ENCODE results near the gene ZZZ3.

The ZZZ3 gene

DNA sequence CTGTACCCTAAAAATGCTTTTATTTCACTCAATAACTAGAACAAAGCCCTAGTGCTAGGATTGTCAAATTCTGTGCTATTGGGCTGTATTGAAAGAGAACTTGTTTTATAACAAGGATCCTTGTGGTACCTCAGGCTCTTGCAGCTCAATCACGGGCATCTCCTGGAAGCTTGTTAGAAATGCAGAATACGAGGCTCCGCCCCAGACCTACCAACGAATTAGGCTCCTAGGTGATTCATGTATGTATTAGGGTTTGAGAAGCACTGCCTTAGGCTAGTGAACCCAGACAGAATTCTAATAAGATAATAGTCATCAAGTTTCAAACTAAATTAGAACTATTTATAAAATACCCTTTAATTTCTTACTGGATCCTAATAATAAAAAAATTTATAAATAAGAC is 45.6 kb downstream of the ZZZ3 start:
- no peak for ATAC-seq
- no peak for TF ChIP-seq ARNTL (CRISPR knock-in tag; IDR thresholded peaks at IDR 0.05; ENCODE audit: borderline replicate concordance, low read depth)
- TF ChIP-seq ZNF70 (CRISPR knock-in tag; IDR thresholded peaks at IDR 0.05) = no peak
- TF ChIP-seq RARB (CRISPR knock-in tag; IDR thresholded peaks at IDR 0.05) = no peak
- TF ChIP-seq, protein P1, sequence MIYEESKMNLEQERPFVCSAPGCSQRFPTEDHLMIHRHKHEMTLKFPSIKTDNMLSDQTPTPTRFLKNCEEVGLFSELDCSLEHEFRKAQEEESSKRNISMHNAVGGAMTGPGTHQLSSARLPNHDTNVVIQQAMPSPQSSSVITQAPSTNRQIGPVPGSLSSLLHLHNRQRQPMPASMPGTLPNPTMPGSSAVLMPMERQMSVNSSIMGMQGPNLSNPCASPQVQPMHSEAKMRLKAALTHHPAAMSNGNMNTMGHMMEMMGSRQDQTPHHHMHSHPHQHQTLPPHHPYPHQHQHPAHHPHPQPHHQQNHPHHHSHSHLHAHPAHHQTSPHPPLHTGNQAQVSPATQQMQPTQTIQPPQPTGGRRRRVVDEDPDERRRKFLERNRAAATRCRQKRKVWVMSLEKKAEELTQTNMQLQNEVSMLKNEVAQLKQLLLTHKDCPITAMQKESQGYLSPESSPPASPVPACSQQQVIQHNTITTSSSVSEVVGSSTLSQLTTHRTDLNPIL (CRISPR knock-in tag; IDR thresholded peaks at IDR 0.05; ENCODE audit: low read depth) = no peak
- TF ChIP-seq, protein P2, sequence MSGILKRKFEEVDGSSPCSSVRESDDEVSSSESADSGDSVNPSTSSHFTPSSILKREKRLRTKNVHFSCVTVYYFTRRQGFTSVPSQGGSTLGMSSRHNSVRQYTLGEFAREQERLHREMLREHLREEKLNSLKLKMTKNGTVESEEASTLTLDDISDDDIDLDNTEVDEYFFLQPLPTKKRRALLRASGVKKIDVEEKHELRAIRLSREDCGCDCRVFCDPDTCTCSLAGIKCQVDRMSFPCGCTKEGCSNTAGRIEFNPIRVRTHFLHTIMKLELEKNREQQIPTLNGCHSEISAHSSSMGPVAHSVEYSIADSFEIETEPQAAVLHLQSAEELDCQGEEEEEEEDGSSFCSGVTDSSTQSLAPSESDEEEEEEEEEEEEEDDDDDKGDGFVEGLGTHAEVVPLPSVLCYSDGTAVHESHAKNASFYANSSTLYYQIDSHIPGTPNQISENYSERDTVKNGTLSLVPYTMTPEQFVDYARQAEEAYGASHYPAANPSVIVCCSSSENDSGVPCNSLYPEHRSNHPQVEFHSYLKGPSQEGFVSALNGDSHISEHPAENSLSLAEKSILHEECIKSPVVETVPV (CRISPR knock-in tag; IDR thresholded peaks at IDR 0.05) = no peak
- TF ChIP-seq ESRRG (CRISPR knock-in tag; IDR thresholded peaks at IDR 0.05) = no peak
- TF ChIP-seq ZNF8 (CRISPR knock-in tag; IDR thresholded peaks at IDR 0.05) = no peak
- no peak for TF ChIP-seq ZFP3 (CRISPR knock-in tag; IDR thresholded peaks at IDR 0.05)
- no peak for TF ChIP-seq OSR1 (CRISPR knock-in tag; IDR thresholded peaks at IDR 0.05)
- TF ChIP-seq TOX (CRISPR knock-in tag; IDR thresholded peaks at IDR 0.05; ENCODE audit: borderline replicate concordance) = no peak
- TF ChIP-seq ISL1 (CRISPR knock-in tag; IDR thresholded peaks at IDR 0.05) = no peak
- TF ChIP-seq PPARA (CRISPR knock-in tag; IDR thresholded peaks at IDR 0.05; ENCODE audit: borderline replicate concordance) = no peak
- TF ChIP-seq, protein P3, sequence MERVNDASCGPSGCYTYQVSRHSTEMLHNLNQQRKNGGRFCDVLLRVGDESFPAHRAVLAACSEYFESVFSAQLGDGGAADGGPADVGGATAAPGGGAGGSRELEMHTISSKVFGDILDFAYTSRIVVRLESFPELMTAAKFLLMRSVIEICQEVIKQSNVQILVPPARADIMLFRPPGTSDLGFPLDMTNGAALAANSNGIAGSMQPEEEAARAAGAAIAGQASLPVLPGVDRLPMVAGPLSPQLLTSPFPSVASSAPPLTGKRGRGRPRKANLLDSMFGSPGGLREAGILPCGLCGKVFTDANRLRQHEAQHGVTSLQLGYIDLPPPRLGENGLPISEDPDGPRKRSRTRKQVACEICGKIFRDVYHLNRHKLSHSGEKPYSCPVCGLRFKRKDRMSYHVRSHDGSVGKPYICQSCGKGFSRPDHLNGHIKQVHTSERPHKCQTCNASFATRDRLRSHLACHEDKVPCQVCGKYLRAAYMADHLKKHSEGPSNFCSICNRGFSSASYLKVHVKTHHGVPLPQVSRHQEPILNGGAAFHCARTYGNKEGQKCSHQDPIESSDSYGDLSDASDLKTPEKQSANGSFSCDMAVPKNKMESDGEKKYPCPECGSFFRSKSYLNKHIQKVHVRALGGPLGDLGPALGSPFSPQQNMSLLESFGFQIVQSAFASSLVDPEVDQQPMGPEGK (CRISPR knock-in tag; IDR thresholded peaks at IDR 0.05; ENCODE audit: borderline replicate concordance) = no peak
- TF ChIP-seq TCF4 (CRISPR knock-in tag; IDR thresholded peaks at IDR 0.05; ENCODE audit: borderline replicate concordance) = no peak
- no peak for TF ChIP-seq BACH2 (CRISPR knock-in tag; IDR thresholded peaks at IDR 0.05; ENCODE audit: borderline replicate concordance)
- TF ChIP-seq, protein P4, sequence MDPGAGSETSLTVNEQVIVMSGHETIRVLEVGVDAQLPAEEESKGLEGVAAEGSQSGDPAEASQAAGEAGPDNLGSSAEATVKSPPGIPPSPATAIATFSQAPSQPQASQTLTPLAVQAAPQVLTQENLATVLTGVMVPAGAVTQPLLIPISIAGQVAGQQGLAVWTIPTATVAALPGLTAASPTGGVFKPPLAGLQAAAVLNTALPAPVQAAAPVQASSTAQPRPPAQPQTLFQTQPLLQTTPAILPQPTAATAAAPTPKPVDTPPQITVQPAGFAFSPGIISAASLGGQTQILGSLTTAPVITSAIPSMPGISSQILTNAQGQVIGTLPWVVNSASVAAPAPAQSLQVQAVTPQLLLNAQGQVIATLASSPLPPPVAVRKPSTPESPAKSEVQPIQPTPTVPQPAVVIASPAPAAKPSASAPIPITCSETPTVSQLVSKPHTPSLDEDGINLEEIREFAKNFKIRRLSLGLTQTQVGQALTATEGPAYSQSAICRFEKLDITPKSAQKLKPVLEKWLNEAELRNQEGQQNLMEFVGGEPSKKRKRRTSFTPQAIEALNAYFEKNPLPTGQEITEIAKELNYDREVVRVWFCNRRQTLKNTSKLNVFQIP (CRISPR knock-in tag; IDR thresholded peaks at IDR 0.05; ENCODE audit: borderline replicate concordance, low read depth) = no peak
- no peak for TF ChIP-seq ZC3H10 (CRISPR knock-in tag; IDR thresholded peaks at IDR 0.05)
- TF ChIP-seq SNAI2 (CRISPR knock-in tag; IDR thresholded peaks at IDR 0.05) = no peak
- TF ChIP-seq GLIS3 (CRISPR knock-in tag; IDR thresholded peaks at IDR 0.05) = no peak

Data from SK-N-SH treated with all-trans-retinoic acid at 6 μM for 48 hours (cell line).